Measurements from ENCODE around the gene RUNX2.

RUNX2 gene

DNA sequence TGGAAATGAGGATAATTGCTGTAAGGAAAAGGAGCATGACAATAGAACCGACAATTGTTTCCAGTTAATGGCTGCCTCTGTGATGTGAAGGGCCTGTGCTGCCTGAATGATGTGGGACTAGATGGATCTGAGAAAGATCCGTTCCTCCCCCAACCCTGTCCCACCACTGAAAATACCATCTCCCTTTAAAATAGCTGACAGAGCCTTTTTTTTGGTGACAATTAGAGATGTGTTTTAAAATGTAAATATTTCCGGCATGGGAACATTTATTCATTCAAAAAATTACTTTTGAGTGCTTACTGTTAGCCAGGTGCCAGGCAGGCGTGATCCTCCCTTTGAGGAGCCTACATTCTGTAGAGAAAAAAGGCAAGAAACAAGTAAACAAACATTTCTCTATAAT, 122.0 kb downstream of the RUNX2 start:
- no peak overlapping the region for H3K27ac ChIP-seq (ENCODE audit: low read length)
- no peak overlapping the region for H3K4me3 ChIP-seq (ENCODE audit: low read depth in 1 of 2, low read length in 2 of 2)
- H3K9me3 ChIP-seq (ENCODE audit: control insufficient read depth in 1 of 2, low read length in 2 of 2) = no peaks in the 10 kb centered on the region
- no peaks in the 10 kb centered on the region for H3K36me3 ChIP-seq (ENCODE audit: control insufficient read depth in 1 of 2, insufficient read depth in 2 of 2, low read length in 2 of 2)
- no peaks in the 10 kb centered on the region for H3K27me3 ChIP-seq (ENCODE audit: low read depth, low read length)
- peaks cover 10% of the 10 kb centered on the region in 2 donors for H3K4me1 ChIP-seq (ENCODE audit: control insufficient read depth in 1 of 2, insufficient read depth in 2 of 2, low read length in 2 of 2)

GRCh38 chr6:45450831-45451230, 122.7 kb downstream of the RUNX2 start:
- Histone ChIP-seq H3K36me3 (ENCODE audit: control insufficient read depth in 1 of 2, insufficient read depth in 2 of 2, low read length in 2 of 2) (no peaks in the 10 kb centered on the region), H3K4me3 (ENCODE audit: low read depth in 1 of 2, low read length in 2 of 2) (no peak overlapping the region), H3K9me3 (ENCODE audit: control insufficient read depth in 1 of 2, low read length in 2 of 2) (no peaks in the 10 kb centered on the region), H3K27ac (ENCODE audit: low read length) (no peak overlapping the region), H3K27me3 (ENCODE audit: low read depth, low read length) (no peaks in the 10 kb centered on the region), H3K4me1 (ENCODE audit: control insufficient read depth in 1 of 2, insufficient read depth in 2 of 2, low read length in 2 of 2) (peaks cover 4 to 5% of the 10 kb centered on the region in 2 donors)

- Histone ChIP-seq H3K4me3 (ENCODE audit: low read depth in 1 of 2, low read length in 2 of 2) (no peak overlapping the region), H3K9me3 (ENCODE audit: control insufficient read depth in 1 of 2, low read length in 2 of 2) (no peaks in the 10 kb centered on the region), H3K4me1 (ENCODE audit: control insufficient read depth in 1 of 2, insufficient read depth in 2 of 2, low read length in 2 of 2) (no peaks in the 10 kb centered on the region), H3K27me3 (ENCODE audit: low read depth, low read length) (no peaks in the 10 kb centered on the region), H3K36me3 (ENCODE audit: control insufficient read depth in 1 of 2, insufficient read depth in 2 of 2, low read length in 2 of 2) (no peaks in the 10 kb centered on the region), H3K27ac (ENCODE audit: low read length) (no peak overlapping the region)
Measured at GRCh38 chr6:45454008-45454911, 126.1 kb downstream of the RUNX2 start.

GRCh38 chr6:45455408-45455807, 127.3 kb downstream of the RUNX2 start:
- H3K27ac ChIP-seq (ENCODE audit: low read length) = no peak overlapping the region
- H3K27me3 ChIP-seq (ENCODE audit: low read depth, low read length) = no peaks in the 10 kb centered on the region
- no peaks in the 10 kb centered on the region for H3K9me3 ChIP-seq (ENCODE audit: control insufficient read depth in 1 of 2, low read length in 2 of 2)
- no peaks in the 10 kb centered on the region for H3K4me1 ChIP-seq (ENCODE audit: control insufficient read depth in 1 of 2, insufficient read depth in 2 of 2, low read length in 2 of 2)
- H3K36me3 ChIP-seq (ENCODE audit: control insufficient read depth in 1 of 2, insufficient read depth in 2 of 2, low read length in 2 of 2) = no peaks in the 10 kb centered on the region
- no peak overlapping the region for H3K4me3 ChIP-seq (ENCODE audit: low read depth in 1 of 2, low read length in 2 of 2)

- H3K27me3 ChIP-seq (ENCODE audit: low read depth, low read length) = no peaks in the 10 kb centered on the region
- no peak overlapping the region for H3K4me3 ChIP-seq (ENCODE audit: low read depth in 1 of 2, low read length in 2 of 2)
- no peaks in the 10 kb centered on the region for H3K36me3 ChIP-seq (ENCODE audit: control insufficient read depth in 1 of 2, insufficient read depth in 2 of 2, low read length in 2 of 2)
- H3K9me3 ChIP-seq (ENCODE audit: control insufficient read depth in 1 of 2, low read length in 2 of 2) = no peaks in the 10 kb centered on the region
- no peak overlapping the region for H3K27ac ChIP-seq (ENCODE audit: low read length)
- no peaks in the 10 kb centered on the region for H3K4me1 ChIP-seq (ENCODE audit: control insufficient read depth in 1 of 2, insufficient read depth in 2 of 2, low read length in 2 of 2)
Measured at GRCh38 chr6:45457141-45457540, 129.0 kb downstream of the RUNX2 start.

DNA sequence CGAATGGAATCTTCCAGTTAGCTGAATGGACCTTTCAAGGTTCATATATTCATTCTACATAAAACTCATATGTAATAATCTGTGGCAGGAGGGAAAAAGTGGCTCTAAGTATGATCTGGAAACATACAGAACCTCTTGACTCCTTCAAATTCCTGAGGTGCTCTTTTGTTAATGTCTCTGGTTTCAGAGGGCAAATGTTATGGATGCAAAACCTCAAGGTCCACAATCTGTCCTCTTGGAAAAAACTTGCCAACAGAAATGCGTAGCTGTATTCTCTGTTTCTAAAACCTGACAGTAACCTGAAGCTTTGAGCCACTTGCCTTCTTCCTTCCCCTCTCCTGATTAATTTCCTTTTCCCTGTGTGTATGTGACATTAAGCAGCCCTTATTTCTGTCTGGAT, 130.5 kb downstream of the RUNX2 start:
- Histone ChIP-seq H3K27me3 (ENCODE audit: low read depth, low read length) (no peaks in the 10 kb centered on the region), H3K9me3 (ENCODE audit: control insufficient read depth in 1 of 2, low read length in 2 of 2) (no peaks in the 10 kb centered on the region), H3K4me3 (ENCODE audit: low read depth in 1 of 2, low read length in 2 of 2) (no peak overlapping the region), H3K4me1 (ENCODE audit: control insufficient read depth in 1 of 2, insufficient read depth in 2 of 2, low read length in 2 of 2) (no peaks in the 10 kb centered on the region), H3K36me3 (ENCODE audit: control insufficient read depth in 1 of 2, insufficient read depth in 2 of 2, low read length in 2 of 2) (no peaks in the 10 kb centered on the region), H3K27ac (ENCODE audit: low read length) (no peak overlapping the region)

GRCh38 chr6:45460166-45460565, 132.0 kb downstream of the RUNX2 start:
- Histone ChIP-seq H3K4me1 (ENCODE audit: control insufficient read depth in 1 of 2, insufficient read depth in 2 of 2, low read length in 2 of 2) (no peaks in the 10 kb centered on the region), H3K27ac (ENCODE audit: low read length) (no peak overlapping the region), H3K9me3 (ENCODE audit: control insufficient read depth in 1 of 2, low read length in 2 of 2) (no peaks in the 10 kb centered on the region), H3K36me3 (ENCODE audit: control insufficient read depth in 1 of 2, insufficient read depth in 2 of 2, low read length in 2 of 2) (no peaks in the 10 kb centered on the region), H3K4me3 (ENCODE audit: low read depth in 1 of 2, low read length in 2 of 2) (no peak overlapping the region), H3K27me3 (ENCODE audit: low read depth, low read length) (no peaks in the 10 kb centered on the region)

DNA sequence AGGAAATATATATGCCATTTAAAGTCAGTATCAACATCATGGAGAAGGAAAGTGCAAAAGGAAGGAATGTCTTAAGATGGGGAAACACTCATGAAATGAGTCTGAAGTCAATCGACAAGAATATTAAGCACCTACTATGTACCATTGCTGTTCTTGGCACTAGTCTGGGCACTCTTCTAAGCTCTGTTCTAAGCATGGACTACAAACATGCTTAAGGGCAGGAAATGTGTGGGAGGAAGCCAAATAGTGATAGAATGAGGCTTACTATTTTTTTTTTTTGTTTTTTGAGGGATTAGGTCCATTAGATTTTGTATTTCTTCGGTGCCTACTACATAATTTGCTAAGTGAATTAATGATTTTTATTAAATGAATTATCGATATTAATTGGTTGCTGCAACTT, 133.4 kb downstream of the RUNX2 start:
- H3K4me1 ChIP-seq (ENCODE audit: control insufficient read depth in 1 of 2, insufficient read depth in 2 of 2, low read length in 2 of 2) = no peaks in the 10 kb centered on the region
- no peak overlapping the region for H3K4me3 ChIP-seq (ENCODE audit: low read depth in 1 of 2, low read length in 2 of 2)
- H3K36me3 ChIP-seq (ENCODE audit: control insufficient read depth in 1 of 2, insufficient read depth in 2 of 2, low read length in 2 of 2) = no peaks in the 10 kb centered on the region

GRCh38 chr6:45462190-45463134, 134.3 kb downstream of the RUNX2 start:
- no peaks in the 10 kb centered on the region for H3K4me1 ChIP-seq (ENCODE audit: control insufficient read depth in 1 of 2, insufficient read depth in 2 of 2, low read length in 2 of 2)
- H3K4me3 ChIP-seq (ENCODE audit: low read depth in 1 of 2, low read length in 2 of 2) = no peak overlapping the region
- no peaks in the 10 kb centered on the region for H3K9me3 ChIP-seq (ENCODE audit: control insufficient read depth in 1 of 2, low read length in 2 of 2)
- H3K36me3 ChIP-seq (ENCODE audit: control insufficient read depth in 1 of 2, insufficient read depth in 2 of 2, low read length in 2 of 2) = no peaks in the 10 kb centered on the region
- no peaks in the 10 kb centered on the region for H3K27me3 ChIP-seq (ENCODE audit: low read depth, low read length)
- no peak overlapping the region for H3K27ac ChIP-seq (ENCODE audit: low read length)

More for the DNA sequence above, 133.4 kb downstream of the RUNX2 start:
- Histone ChIP-seq H3K27me3 (ENCODE audit: low read depth, low read length) (no peaks in the 10 kb centered on the region), H3K9me3 (ENCODE audit: control insufficient read depth in 1 of 2, low read length in 2 of 2) (no peaks in the 10 kb centered on the region), H3K27ac (ENCODE audit: low read length) (no peak overlapping the region)

DNA sequence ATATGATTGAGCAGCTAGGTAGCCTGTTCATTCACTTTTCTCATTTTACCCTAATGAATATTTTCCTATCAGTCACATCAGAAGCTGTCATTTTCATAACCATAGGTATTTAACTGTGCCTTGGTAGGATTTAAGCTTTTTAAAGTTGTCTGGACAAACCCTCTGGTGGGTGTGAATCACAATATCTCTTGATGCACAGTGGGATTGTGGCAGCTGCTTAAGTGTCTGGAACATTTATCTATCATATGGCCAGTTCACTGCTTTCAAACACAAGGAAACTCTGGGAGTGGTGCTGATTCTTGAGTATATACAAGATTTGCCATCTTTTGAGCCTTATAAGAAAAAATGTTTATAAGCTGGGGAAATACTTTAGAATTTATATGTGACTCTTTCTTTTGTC, 136.6 kb downstream of the RUNX2 start:
- Histone ChIP-seq H3K36me3 (ENCODE audit: control insufficient read depth in 1 of 2, insufficient read depth in 2 of 2, low read length in 2 of 2) (no peaks in the 10 kb centered on the region), H3K4me3 (ENCODE audit: low read depth in 1 of 2, low read length in 2 of 2) (no peak overlapping the region), H3K27ac (ENCODE audit: low read length) (no peak overlapping the region), H3K4me1 (ENCODE audit: control insufficient read depth in 1 of 2, insufficient read depth in 2 of 2, low read length in 2 of 2) (no peaks in the 10 kb centered on the region), H3K9me3 (ENCODE audit: control insufficient read depth in 1 of 2, low read length in 2 of 2) (no peaks in the 10 kb centered on the region), H3K27me3 (ENCODE audit: low read depth, low read length) (no peaks in the 10 kb centered on the region)

DNA sequence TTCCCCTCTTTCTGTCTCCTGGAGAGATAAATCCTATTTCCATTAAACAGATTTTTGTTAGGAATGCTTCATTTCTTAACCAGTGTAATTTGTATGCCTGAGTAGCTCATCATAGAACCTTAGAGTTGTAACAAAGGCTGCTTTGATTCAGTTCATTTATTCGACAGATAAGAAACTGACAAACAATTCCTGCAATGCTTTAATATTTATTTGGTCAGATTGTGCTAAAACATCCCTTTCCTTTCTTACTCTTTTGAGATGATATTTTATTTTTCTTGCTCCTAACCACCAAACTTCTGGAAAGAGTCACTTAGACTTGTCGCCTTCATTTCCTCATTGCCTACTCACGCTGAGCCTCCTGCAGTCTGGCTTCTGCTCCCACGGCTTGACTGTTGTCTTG, 138.6 kb downstream of the RUNX2 start:
- Histone ChIP-seq H3K27me3 (ENCODE audit: low read depth, low read length) (no peaks in the 10 kb centered on the region), H3K27ac (ENCODE audit: low read length) (no peak overlapping the region), H3K36me3 (ENCODE audit: control insufficient read depth in 1 of 2, insufficient read depth in 2 of 2, low read length in 2 of 2) (no peaks in the 10 kb centered on the region), H3K9me3 (ENCODE audit: control insufficient read depth in 1 of 2, low read length in 2 of 2) (no peaks in the 10 kb centered on the region), H3K4me1 (ENCODE audit: control insufficient read depth in 1 of 2, insufficient read depth in 2 of 2, low read length in 2 of 2) (no peaks in the 10 kb centered on the region), H3K4me3 (ENCODE audit: low read depth in 1 of 2, low read length in 2 of 2) (no peak overlapping the region)

All from muscle layer of duodenum (tissue), 2 donors.